Mesenchymal stem cell (in vitro differentiated cells and primary cell): ENCODE results near the gene MYH8.

Source experiments
- DNase-seq: peaks from one replicate; pipeline ENCODE4 v3.0.0-alpha.2; 2013
- H2AFZ ChIP-seq: one replicate; pipeline ENCODE4 v1.6.1; 2013; ENCODE audit warnings: low read depth, mild to moderate bottlenecking, control low read depth, inconsistent platforms, low read length, moderate library complexity
- H2AK5ac ChIP-seq: 2 replicates; pipeline ENCODE4 v1.6.1; 2013; ENCODE audit warnings: low read length, moderate library complexity, mild to moderate bottlenecking, inconsistent platforms; ENCODE audit not compliant: severe bottlenecking
- H2BK120ac ChIP-seq: one replicate; pipeline ENCODE4 v1.6.1; 2013; ENCODE audit warnings: low read depth, mild to moderate bottlenecking, inconsistent platforms, low read length, moderate library complexity
- H2BK12ac ChIP-seq, 2 experiments: one replicate each; pipeline ENCODE4 v1.6.1; 2013; ENCODE audit warnings: inconsistent platforms in 2 of 2, low read length in 2 of 2, mild to moderate bottlenecking in 2 of 2, moderate library complexity in 2 of 2, control low read depth in 1 of 2
- H2BK15ac ChIP-seq: one replicate; pipeline ENCODE4 v1.6.1; 2013; ENCODE audit warnings: mild to moderate bottlenecking, low read depth, inconsistent platforms; ENCODE audit not compliant: poor library complexity, severe bottlenecking
- H2BK5ac ChIP-seq: 2 replicates; pipeline ENCODE4 v1.6.1; 2013; ENCODE audit warnings: low read depth, mild to moderate bottlenecking, low read length, control low read depth, inconsistent platforms; ENCODE audit not compliant: poor library complexity, severe bottlenecking
- H3K14ac ChIP-seq, 2 experiments: one replicate each; pipeline ENCODE4 v1.6.1; 2013; ENCODE audit warnings: inconsistent platforms in 2 of 2, low read length in 2 of 2, control low read depth in 1 of 2, mild to moderate bottlenecking in 1 of 2, moderate library complexity in 1 of 2
- H3K18ac ChIP-seq, 2 experiments: one replicate each; pipeline ENCODE4 v1.6.1; 2013; ENCODE audit warnings: inconsistent platforms in 2 of 2, low read length in 2 of 2, control low read depth in 1 of 2, low read depth in 1 of 2, mild to moderate bottlenecking in 1 of 2
- H3K23ac ChIP-seq, 2 experiments: one replicate each; pipeline ENCODE4 v1.6.1; 2013; ENCODE audit warnings: inconsistent platforms in 2 of 2, low read length in 2 of 2, mild to moderate bottlenecking in 2 of 2, moderate library complexity in 2 of 2, control low read depth in 1 of 2
- H3K27ac ChIP-seq: 2 replicates; pipeline ENCODE4 v1.5.1; 2013; ENCODE audit warnings: mild to moderate bottlenecking, moderate library complexity, low read length, control low read depth, inconsistent platforms; ENCODE audit not compliant: poor library complexity, severe bottlenecking
- H3K27me3 ChIP-seq, 2 experiments: 2 replicates each; pipeline versions ENCODE4 v1.6.1 to v1.7.0; 2013; ENCODE audit warnings: low read length in 2 of 2, mild to moderate bottlenecking in 2 of 2, moderate library complexity in 2 of 2, control low read depth in 1 of 2, inconsistent platforms in 1 of 2; ENCODE audit not compliant: control insufficient read depth in 1 of 2, insufficient read depth in 1 of 2
- H3K36me3 ChIP-seq, 2 experiments: 2 replicates each; pipeline versions ENCODE4 v1.6.1 to v1.7.0; 2013; ENCODE audit warnings: low read length in 2 of 2, control low read depth in 1 of 2, inconsistent platforms in 1 of 2, low read depth in 1 of 2, mild to moderate bottlenecking in 1 of 2; ENCODE audit not compliant: insufficient read depth in 2 of 2, control insufficient read depth in 1 of 2
- H3K4ac ChIP-seq, 2 experiments: one replicate each; pipeline ENCODE4 v1.6.1; 2013; ENCODE audit warnings: inconsistent platforms in 2 of 2, low read length in 2 of 2, mild to moderate bottlenecking in 2 of 2, moderate library complexity in 2 of 2, control low read depth in 1 of 2, low read depth in 1 of 2
- H3K4me1 ChIP-seq: 2 replicates; pipeline ENCODE4 v1.6.1; 2013; ENCODE audit warnings: low read depth, low read length, control low read depth; ENCODE audit not compliant: control insufficient read depth, insufficient read depth
- H3K4me2 ChIP-seq: 2 replicates; pipeline ENCODE4 v1.6.1; 2013; ENCODE audit warnings: low read length, mild to moderate bottlenecking, inconsistent platforms; ENCODE audit not compliant: poor library complexity, severe bottlenecking
- H3K4me3 ChIP-seq, 2 experiments: 2 replicates each; pipeline versions ENCODE4 v1.5.1 to v1.7.0; 2013; ENCODE audit warnings: low read length in 2 of 2, mild to moderate bottlenecking in 2 of 2, control low read depth in 1 of 2, low read depth in 1 of 2; ENCODE audit not compliant: insufficient read depth in 1 of 2
- H3K79me1 ChIP-seq: replicated peaks from 2 replicates; pipeline ENCODE4 v1.6.1; 2013; ENCODE audit warnings: mild to moderate bottlenecking, control low read depth, low read length, inconsistent platforms; ENCODE audit not compliant: poor library complexity, severe bottlenecking
- H3K9ac ChIP-seq: 2 replicates; pipeline ENCODE4 v1.7.0; 2013; ENCODE audit warnings: mild to moderate bottlenecking, low read length, moderate library complexity
- H3K9me3 ChIP-seq: 2 replicates; pipeline ENCODE4 v1.7.0; 2013; ENCODE audit warnings: mild to moderate bottlenecking, low read length; ENCODE audit not compliant: control insufficient read depth
- H4K8ac ChIP-seq: one replicate; pipeline ENCODE4 v1.6.1; 2013; ENCODE audit warnings: inconsistent platforms, mild to moderate bottlenecking, low read length, moderate library complexity
- H4K91ac ChIP-seq: one replicate; pipeline ENCODE4 v1.6.1; 2013; ENCODE audit warnings: mild to moderate bottlenecking, low read length, inconsistent platforms
- WGBS: methylation state at CpG from one replicate; pipeline ENCODE4 v1.1.7; 2013; ENCODE audit warnings: mixed read lengths; 5-methylcytosine and 5-hydroxymethylcytosine counted together

MYH8 gene

DNA sequence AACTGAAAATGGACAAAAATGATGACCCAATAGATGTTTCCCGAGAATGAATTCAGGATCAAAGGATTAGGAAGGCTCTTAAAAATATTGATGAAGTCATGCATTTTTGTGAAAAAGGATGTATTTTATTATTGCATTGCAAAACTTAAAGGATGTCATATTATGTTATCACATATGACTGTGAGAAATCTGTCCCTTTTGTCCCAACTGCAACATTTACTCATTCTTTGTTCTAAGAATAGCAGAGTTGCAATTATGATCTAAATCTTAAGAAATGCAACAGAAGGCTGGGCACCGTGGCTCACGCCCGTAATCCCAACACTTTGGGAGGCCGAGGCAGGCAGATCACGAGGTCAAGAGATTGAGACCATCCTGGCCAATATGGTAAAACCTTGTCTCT, 35.9 kb downstream of the MYH8 start:
- Histone ChIP-seq H3K4me1 (peaks cover 5% of the 10 kb centered on the region), H2AK5ac (no peak overlapping the region), H3K4me3 (no peak overlapping the region), H3K23ac (no peak overlapping the region), H2BK120ac (no peak overlapping the region), H2BK5ac (no peak overlapping the region), H3K9ac (no peak overlapping the region), H3K18ac (no peak overlapping the region), H2BK15ac (no peak overlapping the region), H3K27me3 (peaks cover 0 to 25% of the 10 kb centered on the region in 2 experiments), H3K14ac (no peak overlapping the region), H3K36me3 (no peaks in the 10 kb centered on the region), H3K9me3 (no peaks in the 10 kb centered on the region), H4K91ac (no peak overlapping the region), H3K4me2 (no peak overlapping the region), H4K8ac (no peak overlapping the region), H3K4ac (no peak overlapping the region), H3K27ac (no peak overlapping the region), H2AFZ (no peak overlapping the region), H2BK12ac (no peak overlapping the region), H3K79me1 (no peaks in the 10 kb centered on the region)
- no peak for DNase-seq
- 77% methylated on average over 6 of the region's 6 CpGs for WGBS

DNA sequence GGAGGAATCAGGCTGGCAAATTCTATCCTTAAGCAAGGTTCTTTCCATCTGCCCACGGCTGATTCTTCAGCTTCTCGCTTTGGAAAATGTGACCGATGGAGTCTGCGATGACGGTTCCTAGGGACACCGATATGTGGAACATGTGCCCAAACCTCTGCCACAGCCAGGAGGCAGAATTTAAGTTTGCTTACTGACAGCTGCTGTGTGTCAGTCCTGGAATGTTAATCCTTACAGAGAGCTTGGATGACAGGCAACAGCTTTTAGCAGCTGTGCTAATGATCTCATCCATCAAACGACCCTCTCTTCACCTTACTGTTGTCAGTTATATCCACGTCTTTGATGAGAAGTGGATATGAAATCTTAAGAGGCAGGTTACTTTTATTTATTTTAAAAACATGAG, 37.6 kb downstream of the MYH8 start:
- Histone ChIP-seq H3K36me3 (no peaks in the 10 kb centered on the region), H3K27ac (peak overlapping the region; percentile 14), H2BK5ac (no peak overlapping the region), H2AFZ (no peak overlapping the region), H3K4ac (no peak overlapping the region), H3K18ac (no peak overlapping the region), H2BK15ac (no peak overlapping the region), H4K91ac (no peak overlapping the region), H2BK12ac (no peak overlapping the region), H2AK5ac (peak overlapping the region; percentile 88), H4K8ac (no peak overlapping the region), H3K9ac (no peak overlapping the region), H3K14ac (no peak overlapping the region), H3K4me2 (no peak overlapping the region), H3K4me3 (no peak overlapping the region), H3K9me3 (no peaks in the 10 kb centered on the region), H3K27me3 (peaks cover 0 to 15% of the 10 kb centered on the region in 2 experiments), H2BK120ac (no peak overlapping the region), H3K79me1 (no peaks in the 10 kb centered on the region), H3K4me1 (peaks cover 6% of the 10 kb centered on the region), H3K23ac (no peak overlapping the region)
- peak; percentile 41 for DNase-seq
- WGBS, result 56% methylated on average over 6 of the region's 8 CpGs

DNA sequence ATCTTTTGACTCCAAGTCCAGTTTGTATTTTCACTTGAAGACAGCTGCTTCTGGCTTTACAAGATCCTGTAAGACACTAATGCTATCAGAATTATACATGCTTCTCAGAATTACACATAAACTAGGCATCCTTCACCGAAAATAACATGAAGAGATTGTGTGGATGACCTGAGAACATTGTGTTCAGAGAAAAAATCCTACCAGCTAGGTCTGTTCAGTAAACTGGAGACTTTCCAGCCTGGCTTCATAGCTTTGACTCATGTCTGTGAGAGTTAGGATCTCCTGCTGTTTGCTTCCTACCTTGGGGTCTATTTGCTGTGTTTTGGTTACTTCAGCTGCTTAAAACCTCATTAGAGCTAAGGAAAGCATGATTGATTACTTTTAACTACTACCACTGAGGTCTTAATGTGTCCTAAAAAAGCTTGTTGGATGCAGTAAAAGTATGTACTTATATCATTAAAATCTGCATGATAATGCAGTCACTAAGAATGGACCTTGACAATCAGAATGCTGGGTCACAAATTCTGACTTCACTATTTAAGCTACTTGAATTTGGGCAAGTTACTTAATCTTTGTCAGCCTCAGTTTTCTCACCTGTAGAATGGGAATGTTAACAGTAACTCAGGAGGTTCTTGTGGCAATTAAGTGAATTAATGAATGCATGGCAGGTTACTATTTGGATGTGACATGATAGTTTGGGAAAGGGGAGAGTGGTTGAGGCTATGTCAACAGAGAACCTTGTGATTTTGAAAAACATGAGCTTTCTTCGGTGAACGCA, 40.9 kb downstream of the MYH8 start:
- Histone ChIP-seq H3K23ac (no peak overlapping the region), H2BK120ac (no peak overlapping the region), H2BK5ac (peak overlapping the region; percentile 71), H2BK12ac (no peak overlapping the region), H3K9me3 (no peaks in the 10 kb centered on the region), H3K9ac (no peak overlapping the region), H4K8ac (no peak overlapping the region), H3K79me1 (no peaks in the 10 kb centered on the region), H3K27me3 (peaks cover 0 to 14% of the 10 kb centered on the region in 2 experiments), H3K4ac (no peak overlapping the region), H3K27ac (peak overlapping the region; percentile 68), H2AFZ (no peak overlapping the region), H3K18ac (no peak overlapping the region), H3K14ac (no peak overlapping the region), H2BK15ac (no peak overlapping the region), H3K4me2 (no peak overlapping the region), H4K91ac (no peak overlapping the region), H2AK5ac (peak overlapping the region; percentile 86), H3K36me3 (no peaks in the 10 kb centered on the region), H3K4me1 (peaks cover 6% of the 10 kb centered on the region), H3K4me3 (no peak overlapping the region)
- 75% methylated on average over 3 of the region's 3 CpGs for WGBS
- peak; percentile 52 for DNase-seq

DNA sequence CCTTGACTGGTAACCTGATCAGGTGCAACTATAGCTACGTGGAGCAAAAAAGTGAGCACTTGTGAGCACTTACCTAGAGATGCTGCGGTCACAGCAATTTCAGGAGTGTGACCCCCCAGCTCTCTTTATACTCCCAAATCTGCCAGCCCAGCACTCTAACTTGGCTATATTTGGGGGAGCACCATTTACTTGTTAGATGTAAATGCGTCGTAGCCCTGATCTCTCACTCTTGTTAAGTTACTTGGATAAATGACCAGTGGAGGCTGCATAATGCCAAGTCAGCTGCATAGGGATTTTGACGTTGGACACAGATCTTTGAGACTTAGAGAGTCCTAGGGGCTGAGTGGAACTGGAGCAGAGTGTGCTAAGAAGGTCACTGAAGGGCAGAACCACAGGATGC, 48.8 kb downstream of the MYH8 start, which contains the start of gene MYH13:
Gene MYH13 (minus strand): TSS at position 101 of the 400 bp plus-strand sequence. CDS start 8,476 bp downstream, outside the sequence.
- no peak within 1 kb of the TSS for H3K4me3 ChIP-seq
- H2BK15ac ChIP-seq, result no peak within 1 kb of the TSS
- H3K9ac ChIP-seq, result no peak within 1 kb of the TSS
- no peak within 1 kb of the TSS for H3K23ac ChIP-seq
- DNase-seq, result no peak
- H3K36me3 ChIP-seq, result no peaks in the 10 kb centered on the region
- H3K4me2 ChIP-seq, result no peak within 1 kb of the TSS
- no peak within 1 kb of the TSS for H2BK12ac ChIP-seq
- H2AK5ac ChIP-seq, result no peak within 1 kb of the TSS
- H3K9me3 ChIP-seq, result no peaks in the 10 kb centered on the region
- no peaks in the 10 kb centered on the region for H3K79me1 ChIP-seq
- no peak within 1 kb of the TSS for H3K4ac ChIP-seq
- no peak within 1 kb of the TSS for H3K14ac ChIP-seq
- no peak within 1 kb of the TSS for H4K91ac ChIP-seq
- H2BK120ac ChIP-seq, result no peak within 1 kb of the TSS
- H3K27me3 ChIP-seq, result peaks cover 0 to 7% of the 10 kb centered on the region in 2 experiments
- H3K4me1 ChIP-seq, result peaks cover 3% of the 10 kb centered on the region
- no peak within 1 kb of the TSS for H3K27ac ChIP-seq
- H3K18ac ChIP-seq, result no peak within 1 kb of the TSS
- 87% methylated on average over 5 of the region's 5 CpGs for WGBS
- no peak within 1 kb of the TSS for H4K8ac ChIP-seq
- no peak within 1 kb of the TSS for H2AFZ ChIP-seq
- no peak within 1 kb of the TSS for H2BK5ac ChIP-seq
